ENCODE results near the gene SHTN1. TPM values are rescaled to one million over a fixed set of nuclear protein-coding genes. Genes with fewer than 3 reads are reported as not detected.

The SHTN1 gene
- total and polyA plus RNA-seq, 2 of the 4 experiments (the other 2 are of a cell fraction) = 0.54 to 2.3 TPM

DNA sequence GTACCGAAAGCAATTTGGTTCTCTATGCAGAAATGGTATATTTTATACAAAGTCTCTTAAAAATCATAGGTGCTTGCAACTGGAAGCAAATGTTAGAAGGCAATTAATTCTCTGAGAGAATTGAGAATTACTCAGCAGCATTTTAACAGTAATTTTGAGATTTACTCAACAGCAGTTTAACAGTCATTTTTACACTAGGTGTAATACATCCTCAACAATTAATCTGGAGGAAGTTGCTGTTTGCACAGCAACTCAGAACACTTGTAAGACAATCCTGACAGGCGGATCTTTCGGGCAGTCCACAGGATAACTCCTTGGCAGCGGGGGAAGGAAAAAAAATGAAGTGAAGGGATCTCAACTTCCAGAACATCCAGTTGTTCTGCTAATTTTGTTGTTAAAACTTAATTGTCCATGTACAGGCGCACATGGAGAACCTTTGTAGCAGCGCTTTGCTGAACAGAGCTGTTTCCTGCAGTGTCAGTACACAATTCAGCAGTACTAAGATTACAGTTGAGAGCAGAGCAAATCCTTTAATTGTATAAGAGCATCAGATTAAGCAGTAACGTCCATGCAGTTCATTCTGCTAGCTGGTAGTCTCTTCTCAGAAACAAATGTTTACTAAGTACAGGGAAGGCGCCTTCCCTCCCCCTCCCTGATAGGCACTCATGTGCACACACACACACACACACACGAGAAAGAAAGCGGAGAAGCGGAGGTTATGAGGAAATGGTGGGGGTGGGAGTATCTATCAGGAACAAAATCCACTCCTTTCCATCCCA is 111.9 kb downstream of the SHTN1 start:
- no peak overlapping the region for H2BK15ac ChIP-seq (ENCODE audit: low read depth, low read length)
- H3K4ac ChIP-seq (ENCODE audit: low read depth, low read length) = no peak overlapping the region
- no peak overlapping the region for H2AFZ ChIP-seq (replicated peaks; ENCODE audit: low read length, poor library complexity)
- no peak overlapping the region for H3K9ac ChIP-seq (ENCODE audit: low read depth, low read length)
- H3K4me2 ChIP-seq (ENCODE audit: low read depth, low read length) = no peak overlapping the region
- dilution Hi-C loops (cut with HindIII; ENCODE audit: low sequenced_read_pairs, unreplicated experiment) (no loop called here), intact Hi-C loops (cut with micrococcal nuclease) (no loop called here), in situ Hi-C loops (cut with MboI; ENCODE audit: low sequenced_read_pairs) (no loop called here)
- H2BK120ac ChIP-seq (ENCODE audit: low read depth, low read length) = no peak overlapping the region
- no peak overlapping the region for H3K23ac ChIP-seq (ENCODE audit: low read depth, low read length)
- H4K5ac ChIP-seq (ENCODE audit: low read depth, low read length) = no peak overlapping the region
- H2BK20ac ChIP-seq (ENCODE audit: low read depth, low read length) = no peak overlapping the region
- peaks cover 7% of the 10 kb centered on the region for H3K4me1 ChIP-seq (ENCODE audit: control insufficient read depth, insufficient read depth, low read length)
- no peak overlapping the region for H2AK5ac ChIP-seq (ENCODE audit: low read depth, low read length)
- no peaks in the 10 kb centered on the region for H3K9me3 ChIP-seq (ENCODE audit: control insufficient read depth, insufficient read depth, low read length)
- no peak for TF ChIP-seq RFX5 (IDR thresholded peaks at IDR 0.05; ENCODE audit: low read depth, low read length)
- TF ChIP-seq RAD21 (IDR thresholded peaks at IDR 0.05; ENCODE audit: low read length) = no peak
- no peak for TF ChIP-seq MAFK (IDR thresholded peaks at IDR 0.05; ENCODE audit: low read depth, low read length)
- TF ChIP-seq CEBPB (IDR thresholded peaks at IDR 0.05; ENCODE audit: low read depth, low read length) = no peak
- TF ChIP-seq CHD1 (IDR thresholded peaks at IDR 0.05; ENCODE audit: low read depth, low read length) = no peak
- no peak for TF ChIP-seq POLR2A (IDR thresholded peaks at IDR 0.05; ENCODE audit: low read depth, low read length)
- TF ChIP-seq MXI1 (IDR thresholded peaks at IDR 0.05; ENCODE audit: borderline replicate concordance, low read depth, low read length) = no peak
- TF ChIP-seq NFE2L2 (IDR thresholded peaks at IDR 0.05; ENCODE audit: low read depth, low read length) = no peak
- no peak for TF ChIP-seq SMC3 (IDR thresholded peaks at IDR 0.05; ENCODE audit: low read depth, low read length)
- no peak for TF ChIP-seq BHLHE40 (IDR thresholded peaks at IDR 0.05; ENCODE audit: low read depth, low read length)
- TF ChIP-seq, protein P1, sequence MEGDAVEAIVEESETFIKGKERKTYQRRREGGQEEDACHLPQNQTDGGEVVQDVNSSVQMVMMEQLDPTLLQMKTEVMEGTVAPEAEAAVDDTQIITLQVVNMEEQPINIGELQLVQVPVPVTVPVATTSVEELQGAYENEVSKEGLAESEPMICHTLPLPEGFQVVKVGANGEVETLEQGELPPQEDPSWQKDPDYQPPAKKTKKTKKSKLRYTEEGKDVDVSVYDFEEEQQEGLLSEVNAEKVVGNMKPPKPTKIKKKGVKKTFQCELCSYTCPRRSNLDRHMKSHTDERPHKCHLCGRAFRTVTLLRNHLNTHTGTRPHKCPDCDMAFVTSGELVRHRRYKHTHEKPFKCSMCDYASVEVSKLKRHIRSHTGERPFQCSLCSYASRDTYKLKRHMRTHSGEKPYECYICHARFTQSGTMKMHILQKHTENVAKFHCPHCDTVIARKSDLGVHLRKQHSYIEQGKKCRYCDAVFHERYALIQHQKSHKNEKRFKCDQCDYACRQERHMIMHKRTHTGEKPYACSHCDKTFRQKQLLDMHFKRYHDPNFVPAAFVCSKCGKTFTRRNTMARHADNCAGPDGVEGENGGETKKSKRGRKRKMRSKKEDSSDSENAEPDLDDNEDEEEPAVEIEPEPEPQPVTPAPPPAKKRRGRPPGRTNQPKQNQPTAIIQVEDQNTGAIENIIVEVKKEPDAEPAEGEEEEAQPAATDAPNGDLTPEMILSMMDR (conservative IDR thresholded peaks at IDR 0.05; ENCODE audit: low read depth, low read length) = no peak
- TF ChIP-seq, protein P2, sequence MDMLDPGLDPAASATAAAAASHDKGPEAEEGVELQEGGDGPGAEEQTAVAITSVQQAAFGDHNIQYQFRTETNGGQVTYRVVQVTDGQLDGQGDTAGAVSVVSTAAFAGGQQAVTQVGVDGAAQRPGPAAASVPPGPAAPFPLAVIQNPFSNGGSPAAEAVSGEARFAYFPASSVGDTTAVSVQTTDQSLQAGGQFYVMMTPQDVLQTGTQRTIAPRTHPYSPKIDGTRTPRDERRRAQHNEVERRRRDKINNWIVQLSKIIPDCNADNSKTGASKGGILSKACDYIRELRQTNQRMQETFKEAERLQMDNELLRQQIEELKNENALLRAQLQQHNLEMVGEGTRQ (IDR thresholded peaks at IDR 0.05; ENCODE audit: low read depth, low read length) = no peak
- no peak for TF ChIP-seq FOS (IDR thresholded peaks at IDR 0.05; ENCODE audit: low read depth, low read length)
- POLR2A ChIA-PET (ENCODE audit: unreplicated experiment) = no interaction called here
- peaks cover 16% of the 10 kb centered on the region for H3K9me1 ChIP-seq (ENCODE audit: insufficient read depth, low read length)
- H4K20me1 ChIP-seq (ENCODE audit: insufficient read depth, low read length) = peaks cover 4% of the 10 kb centered on the region; the same call in 1 of the 2 replicates
- H3K56ac ChIP-seq (ENCODE audit: extremely low read depth, insufficient read depth, low read length) = no peak overlapping the region
- ATAC-seq (ENCODE audit: low read depth) (no peak), DNase-seq (no peak)
- no peak overlapping the region for H3K14ac ChIP-seq (replicated peaks; ENCODE audit: low read depth, low read length)
- H3K4me3 ChIP-seq (ENCODE audit: insufficient read depth, low read depth, low read length) = no peak overlapping the region
- no peak overlapping the region for H2AK9ac ChIP-seq (replicated peaks; ENCODE audit: low read depth, low read length, poor library complexity)
- no peak overlapping the region for H3K27ac ChIP-seq (ENCODE audit: insufficient read depth, low read length)
- no peak overlapping the region for H2BK5ac ChIP-seq (ENCODE audit: low read depth, low read length, poor library complexity, severe bottlenecking)
- no peak overlapping the region for H4K8ac ChIP-seq (ENCODE audit: low read depth in 2 of 2, low read length in 2 of 2)
- no peaks in the 10 kb centered on the region for H3K79me1 ChIP-seq (ENCODE audit: low read depth in 1 of 2, low read length in 2 of 2)
- no CpG with 5 or more reads among the region's 11 CpGs for WGBS, 2 experiments (ENCODE audit: extremely low coverage in 2 of 2, insufficient read length in 1 of 2)
- no TSS peak for BruUV-seq (replicated peaks)
- no peaks in the 10 kb centered on the region for H3K36me3 ChIP-seq (ENCODE audit: control insufficient read depth, insufficient read depth, low read length)
- no peaks in the 10 kb centered on the region for H3K27me3 ChIP-seq (ENCODE audit: control insufficient read depth, insufficient read depth, low read length)
- H4K91ac ChIP-seq (ENCODE audit: insufficient read depth, low read depth, low read length) = no peak overlapping the region
- CTCF ChIA-PET = no interaction called here
- no peak overlapping the region for H3K18ac ChIP-seq (ENCODE audit: low read depth, low read length)
